Islet of Langerhans (tissue), 1 donor: ENCODE measurements around the gene PHKB.
A peak's percentile ranks its signal among the peaks of the same experiment; 100 is the strongest.

ENCODE experiments used
- FAIRE-seq: peaks from one replicate; lab custom pipeline; 2011; peaks lifted over from hg19 to GRCh38; lab: Jason Lieb, UNC

The PHKB gene

DNA sequence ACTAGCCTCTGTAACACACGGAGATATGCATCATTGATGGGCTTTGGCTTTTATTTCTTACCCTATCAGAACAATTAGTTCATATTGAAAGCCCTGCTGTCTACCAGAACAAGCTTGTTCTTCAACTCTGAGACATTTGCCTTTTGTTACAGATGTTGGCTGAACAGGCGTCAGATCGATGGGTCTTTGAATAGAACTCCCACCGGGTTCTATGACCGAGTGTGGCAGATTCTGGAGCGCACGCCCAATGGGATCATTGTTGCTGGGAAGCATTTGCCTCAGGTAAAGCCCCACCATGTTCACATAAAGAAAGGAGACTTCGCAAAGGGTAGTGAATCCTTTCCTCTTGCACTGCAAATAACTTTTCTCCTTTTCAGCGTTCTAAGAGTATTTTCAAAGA is 232.1 kb downstream of the PHKB start:
- FAIRE-seq, result no peak

DNA sequence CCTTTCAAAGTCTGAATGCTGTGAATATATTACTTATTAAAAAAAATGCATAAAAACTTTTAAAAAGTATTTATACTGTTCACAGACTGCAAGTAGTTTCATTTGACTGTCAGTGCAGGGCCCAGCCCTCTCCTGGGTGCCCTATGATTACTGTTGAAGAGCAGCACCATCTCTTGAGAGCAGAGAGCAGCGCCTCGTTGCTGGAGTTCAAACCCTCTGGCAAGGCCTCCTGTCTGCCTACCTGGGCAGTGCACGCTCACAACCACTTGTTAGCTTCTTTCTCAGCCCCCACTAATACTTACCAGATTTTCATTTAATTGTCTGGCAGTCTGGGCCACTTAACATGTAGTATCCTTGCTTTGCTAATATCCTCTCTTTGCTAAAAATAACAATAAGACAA is 233.4 kb downstream of the PHKB start:
- FAIRE-seq, result no peak

DNA sequence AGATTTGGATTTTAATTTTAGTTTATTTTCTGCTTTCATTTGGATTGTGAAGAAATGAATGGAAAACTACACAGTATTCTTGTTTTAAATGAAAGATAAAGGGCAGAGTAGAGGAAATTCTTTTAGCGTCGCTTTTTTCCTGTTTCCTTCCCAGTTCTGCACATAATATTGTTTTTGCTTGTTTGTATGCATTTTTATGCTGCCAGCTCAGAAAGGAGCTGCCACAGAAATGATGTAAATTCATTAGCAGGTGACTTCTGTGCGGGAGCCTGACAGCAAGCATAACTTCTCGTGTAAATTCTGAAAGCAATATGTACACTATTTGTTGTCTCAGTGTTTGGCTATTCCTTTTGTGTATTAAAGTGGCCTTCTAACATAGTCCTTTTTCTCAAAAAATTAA is 234.6 kb downstream of the PHKB start:
- no peak for FAIRE-seq

DNA sequence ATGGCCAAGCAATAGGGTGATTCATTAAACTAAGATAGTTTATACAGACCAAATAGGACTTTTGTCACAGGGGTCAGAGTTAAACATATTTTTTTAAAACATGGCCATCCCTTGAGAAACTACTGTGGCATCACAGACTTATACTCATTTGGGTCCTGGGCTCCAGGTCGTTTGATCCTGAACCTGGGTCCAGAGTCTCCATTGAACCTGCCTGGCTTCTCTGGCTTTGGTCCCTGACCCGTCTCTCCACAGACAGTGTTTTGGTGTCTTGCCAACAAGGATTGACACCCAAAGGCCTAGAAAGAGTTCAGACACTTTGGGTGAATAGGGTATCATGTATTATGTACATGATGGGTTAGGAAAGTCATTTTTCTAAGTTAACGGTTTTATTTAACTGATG is 236.7 kb downstream of the PHKB start:
- FAIRE-seq, result no peak

DNA sequence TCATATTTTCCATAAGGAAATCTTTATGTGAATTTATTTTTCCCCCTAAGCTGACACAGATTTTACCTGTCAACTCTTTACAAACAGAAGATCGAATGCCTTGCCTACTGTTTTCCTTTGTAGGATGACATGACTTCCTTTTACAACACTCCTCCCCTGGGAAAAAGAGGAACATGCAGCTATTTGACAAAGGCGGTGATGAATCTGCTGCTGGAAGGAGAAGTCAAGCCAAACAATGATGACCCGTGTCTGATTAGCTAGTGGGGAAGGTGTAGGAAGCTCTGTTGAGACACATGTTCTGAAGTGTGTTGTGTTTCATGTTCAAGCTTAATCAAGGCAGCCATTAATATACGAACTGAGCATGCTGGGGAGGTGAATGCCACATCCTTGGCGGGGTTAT is 238.0 kb downstream of the PHKB start:
- no peak for FAIRE-seq

DNA sequence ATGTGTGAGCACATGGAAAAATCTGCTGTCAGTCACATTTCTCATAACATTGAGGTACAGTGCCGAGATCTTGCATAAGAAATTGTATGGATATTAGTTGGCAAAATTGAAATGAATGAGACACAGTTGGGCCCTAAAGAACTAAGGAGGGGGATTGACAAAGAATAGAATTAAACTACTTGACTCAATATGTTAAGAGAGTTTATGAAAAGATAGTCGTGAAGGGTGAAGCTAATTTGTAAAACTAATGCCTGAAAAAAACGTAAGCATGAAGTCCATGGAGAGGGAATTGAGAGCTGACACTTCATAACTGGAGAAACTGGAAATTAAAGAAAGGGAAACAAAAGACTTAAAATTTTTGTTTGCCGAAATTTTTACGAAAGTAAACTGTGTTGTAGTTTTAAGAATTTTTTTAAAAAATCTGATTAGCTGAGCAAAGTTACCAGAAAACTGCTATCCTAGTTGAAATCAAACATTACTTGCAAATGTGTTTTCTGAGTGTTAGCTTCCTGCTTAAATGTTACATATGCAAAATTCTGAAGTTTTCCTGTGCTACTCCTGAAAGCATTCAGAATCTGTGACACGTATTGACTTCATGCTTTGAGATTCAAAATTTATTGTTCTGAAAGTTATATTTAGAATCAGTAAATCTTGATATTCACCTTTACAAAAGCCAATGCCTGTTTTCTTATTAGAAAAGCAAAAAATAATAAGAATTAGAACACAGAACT is 239.9 kb downstream of the PHKB start:
- FAIRE-seq, result no peak

DNA sequence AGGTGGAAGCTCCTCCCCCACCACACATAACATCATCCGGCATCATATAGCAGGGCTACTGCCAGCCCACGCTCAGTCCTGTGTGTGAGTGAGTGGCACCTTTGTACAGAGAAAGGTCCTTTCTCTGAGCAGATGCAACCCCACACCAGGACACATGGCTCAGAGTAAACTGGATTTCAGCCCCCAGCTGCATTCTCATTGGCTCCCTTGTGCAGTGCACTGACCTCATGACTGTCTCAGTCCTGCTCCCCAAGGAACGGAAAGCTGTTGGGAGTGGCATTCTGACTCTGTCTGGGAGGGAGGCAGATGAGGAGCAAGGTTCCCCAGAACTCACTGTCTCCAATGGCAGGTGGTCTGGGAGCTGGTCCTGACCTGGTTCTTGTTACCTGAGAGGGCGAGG is 244.1 kb downstream of the PHKB start:
- FAIRE-seq, result no peak

DNA sequence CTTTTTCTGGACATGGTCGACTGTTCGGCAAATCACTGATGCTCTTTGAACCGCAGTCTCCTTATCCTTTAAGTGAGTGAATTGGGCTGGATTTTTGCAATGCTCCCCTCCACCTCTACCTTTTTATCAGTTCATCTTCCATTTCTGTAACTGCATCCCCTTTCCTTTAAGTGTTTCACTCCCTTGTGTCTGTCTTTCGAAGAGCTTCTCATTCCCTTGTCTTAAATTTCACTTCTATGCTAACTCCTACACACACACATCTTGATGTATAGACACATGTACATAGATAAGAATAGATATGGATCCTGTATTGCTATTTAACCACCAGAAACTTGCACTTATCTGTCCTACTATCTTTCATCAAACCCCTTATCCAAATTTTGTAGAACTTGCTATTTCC is 250.7 kb downstream of the PHKB start:
- FAIRE-seq, result no peak

DNA sequence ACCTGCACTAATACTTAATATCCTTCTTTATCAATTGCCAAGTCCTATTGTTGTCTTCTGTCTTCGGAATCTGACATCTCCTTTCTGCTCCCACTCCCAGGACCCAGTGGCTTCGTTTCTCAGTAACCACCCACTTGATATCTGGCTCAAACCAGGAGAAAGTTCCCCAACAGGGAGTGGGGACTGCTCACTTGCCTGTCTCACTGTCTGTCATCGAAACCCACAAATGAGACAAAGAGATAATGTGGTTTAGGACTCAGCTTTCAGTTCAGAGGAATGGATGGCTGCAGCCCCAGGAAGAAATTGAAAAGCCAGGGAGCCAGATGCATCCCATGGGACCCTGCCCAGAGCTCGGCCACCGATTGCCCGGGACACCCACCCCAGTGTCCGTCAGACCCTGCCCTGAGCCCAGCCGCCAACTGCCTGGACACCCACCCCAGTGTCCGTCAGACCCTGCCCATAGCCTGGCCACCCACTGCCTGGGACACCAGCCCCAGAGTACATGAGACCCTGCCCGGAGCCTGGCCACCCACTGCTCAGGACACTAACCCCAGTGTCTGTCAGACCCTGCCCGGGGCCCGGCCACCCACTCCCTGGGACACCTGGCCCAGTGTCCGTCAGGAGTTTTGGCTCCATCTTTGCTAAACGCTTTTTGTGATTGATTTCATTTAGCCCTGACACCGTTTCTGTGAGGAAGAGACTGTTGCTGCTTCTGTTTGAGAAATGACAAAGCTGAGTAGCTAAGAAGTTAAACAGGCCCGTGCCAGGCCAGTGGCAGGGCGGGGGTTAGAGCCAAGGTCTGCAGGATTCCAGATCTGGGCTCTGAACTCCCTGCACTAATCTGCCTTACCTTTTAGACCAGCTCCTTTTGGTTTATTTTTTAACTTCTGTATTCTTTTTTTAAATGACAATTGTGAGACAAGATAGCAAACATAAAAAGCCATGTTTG is 251.4 kb downstream of the PHKB start:
- FAIRE-seq, result no peak

DNA sequence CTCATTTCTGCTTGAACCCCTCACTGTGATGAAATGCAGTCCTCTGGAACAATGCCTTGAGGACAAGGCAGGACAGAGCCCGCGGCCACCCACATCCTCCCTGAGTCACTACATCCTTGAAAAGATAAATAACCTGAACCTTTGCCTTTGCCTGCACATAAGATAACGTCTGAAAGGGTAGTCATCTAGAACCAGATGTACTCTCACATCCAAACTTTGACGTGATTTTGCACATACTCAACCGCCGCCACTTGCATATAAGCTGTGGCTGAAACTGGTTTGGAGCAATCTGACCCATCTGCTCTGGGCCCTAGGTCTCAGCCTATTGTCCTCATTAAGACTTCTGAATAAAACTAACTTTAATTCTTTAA is 252.1 kb downstream of the PHKB start:
- FAIRE-seq, result no peak

DNA sequence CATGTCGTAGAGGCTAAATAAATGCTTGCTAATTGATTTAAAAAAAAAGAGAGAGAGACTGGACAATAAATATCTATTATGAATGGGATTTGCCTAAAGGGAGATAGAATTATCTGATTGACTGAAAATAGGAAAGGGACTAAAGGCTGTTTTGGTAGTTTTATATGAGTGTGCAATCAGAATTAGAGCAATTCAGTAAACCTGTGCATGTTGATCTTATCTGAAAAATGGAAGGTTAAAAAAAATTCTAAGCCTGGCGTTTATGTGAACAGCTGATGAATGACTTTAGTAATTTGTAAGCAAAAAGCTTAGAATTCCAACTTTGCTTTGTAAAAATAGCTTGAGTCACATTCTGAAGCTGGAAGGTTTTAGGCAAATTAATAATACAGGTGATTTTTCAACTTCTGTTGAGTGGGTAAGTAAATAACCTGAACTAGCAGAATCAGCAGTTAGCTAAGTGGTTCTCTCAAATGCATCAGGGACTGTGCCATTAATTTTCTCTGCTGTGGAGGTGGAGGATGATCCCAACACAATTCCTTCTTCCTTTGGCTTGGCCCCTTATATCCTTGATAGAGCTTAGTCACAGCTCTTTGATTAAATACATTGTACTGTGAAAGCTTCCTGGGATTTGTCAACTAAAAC is 254.4 kb downstream of the PHKB start:
- FAIRE-seq, result peak; percentile 77

DNA sequence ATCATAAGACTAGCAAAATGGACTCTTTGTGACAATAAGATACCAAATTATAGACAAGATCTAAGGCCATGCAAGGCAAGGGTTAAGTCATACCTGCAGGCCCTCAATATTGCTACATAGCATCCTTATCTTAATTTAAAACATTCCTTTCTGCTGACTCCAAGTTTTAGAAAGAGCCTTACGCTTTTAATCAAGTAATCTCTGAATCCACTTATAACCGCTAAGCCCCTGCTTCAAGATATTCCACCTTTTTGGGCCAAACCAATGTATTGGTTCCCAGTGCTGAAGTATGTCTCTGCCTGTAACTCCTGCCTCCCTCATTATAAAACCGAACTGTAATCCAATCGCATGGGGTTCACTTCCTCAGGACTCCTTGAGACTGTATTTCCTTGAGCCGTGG is 255.4 kb downstream of the PHKB start:
- no peak for FAIRE-seq

DNA sequence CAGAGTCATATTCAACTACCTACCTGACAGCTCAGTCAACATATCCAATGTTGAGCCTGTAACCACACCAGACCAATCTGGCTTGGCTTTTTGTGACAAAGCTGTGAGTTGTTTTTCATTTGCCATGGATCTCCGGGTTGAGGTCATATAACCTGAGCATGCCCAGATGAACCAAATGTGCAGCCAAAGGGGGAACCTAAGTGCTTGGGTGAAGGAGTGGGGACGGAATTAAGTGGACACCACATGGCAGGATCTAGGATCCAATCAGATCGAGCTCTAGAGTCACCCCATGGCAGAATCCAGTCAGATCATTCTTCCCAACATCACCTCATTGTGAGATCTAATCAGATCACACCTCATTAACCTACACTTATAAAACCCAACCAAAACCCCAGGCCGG is 258.6 kb downstream of the PHKB start:
- no peak for FAIRE-seq

DNA sequence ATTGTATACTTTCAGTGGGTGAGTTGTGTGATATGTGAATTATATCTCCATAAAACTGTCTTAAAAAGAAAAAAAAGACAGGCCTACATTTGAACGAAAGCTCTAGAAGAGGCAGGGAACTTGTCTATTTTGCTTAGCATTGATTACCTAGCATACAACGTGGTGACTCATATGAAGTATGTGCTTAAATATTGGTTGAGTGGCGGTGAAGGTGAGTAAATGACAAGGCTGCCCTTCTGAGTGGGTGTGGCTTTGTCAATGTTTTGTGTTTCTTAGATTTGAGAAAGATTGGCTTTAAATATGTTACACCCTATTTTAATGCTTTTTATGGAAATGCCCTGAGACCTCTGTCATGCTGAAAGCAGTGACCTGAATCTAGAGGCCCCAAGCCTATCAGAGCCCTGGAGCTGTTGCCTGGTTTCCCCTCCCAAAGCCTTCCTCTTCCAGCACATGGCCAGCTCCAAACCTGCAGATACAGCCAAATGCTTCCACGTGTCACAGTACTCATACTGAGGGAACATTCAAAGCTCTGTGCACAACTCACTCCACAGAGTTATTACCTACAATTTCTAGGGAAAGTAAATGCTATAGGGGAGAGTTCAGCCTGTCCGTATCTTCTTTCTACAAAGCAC is 260.0 kb downstream of the PHKB start:
- FAIRE-seq, result no peak

DNA sequence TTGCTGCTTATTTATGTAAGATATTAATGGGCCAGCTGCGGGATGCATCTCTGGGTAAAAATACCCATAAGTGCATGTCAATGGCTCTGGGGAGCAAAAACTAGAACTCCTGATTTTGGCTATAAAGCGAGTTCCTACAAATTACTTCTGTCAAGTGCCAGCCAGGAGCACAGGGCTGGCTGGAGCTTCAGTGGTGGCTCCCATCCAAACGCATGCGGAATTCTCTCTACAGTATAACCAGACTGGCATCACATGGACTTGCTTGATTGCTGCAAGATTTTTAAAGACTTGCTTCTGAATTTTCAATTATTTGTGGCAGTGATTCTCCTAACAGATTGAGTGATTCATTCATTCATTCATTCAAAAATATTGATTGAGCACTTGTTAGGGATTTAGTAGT is 260.9 kb downstream of the PHKB start:
- no peak for FAIRE-seq

DNA sequence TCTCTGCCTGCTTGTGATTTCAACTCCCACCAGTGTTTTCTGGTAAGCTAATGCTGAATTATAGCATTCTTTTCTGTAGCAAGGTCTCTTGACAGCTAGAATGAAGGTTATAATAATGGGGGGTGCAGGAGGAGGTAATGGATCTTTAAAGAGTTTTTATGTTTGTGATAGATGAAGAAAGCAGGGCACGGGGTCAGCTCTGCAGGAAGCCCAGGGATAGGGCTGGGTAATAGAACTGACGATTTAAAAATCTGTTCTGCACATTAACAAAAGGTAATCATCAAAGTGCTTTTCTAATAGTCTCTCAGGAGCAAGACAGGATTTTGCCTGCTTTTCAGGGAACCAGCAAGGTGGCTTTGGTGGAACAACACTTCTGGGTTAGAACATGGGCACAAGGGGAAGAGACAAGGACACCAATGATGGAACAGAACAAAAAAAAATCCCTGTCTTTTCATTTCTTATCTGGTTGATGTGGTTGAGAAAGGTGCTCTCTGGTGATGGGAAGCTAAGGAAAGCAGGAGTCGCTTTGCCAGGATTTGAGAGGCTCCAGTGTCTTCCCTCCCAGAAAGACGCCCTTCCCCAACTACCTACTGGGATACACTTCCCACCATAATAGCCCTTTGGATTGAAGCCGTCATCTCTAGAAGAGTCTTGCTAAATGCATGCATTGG is 263.1 kb downstream of the PHKB start:
- FAIRE-seq, result no peak

DNA sequence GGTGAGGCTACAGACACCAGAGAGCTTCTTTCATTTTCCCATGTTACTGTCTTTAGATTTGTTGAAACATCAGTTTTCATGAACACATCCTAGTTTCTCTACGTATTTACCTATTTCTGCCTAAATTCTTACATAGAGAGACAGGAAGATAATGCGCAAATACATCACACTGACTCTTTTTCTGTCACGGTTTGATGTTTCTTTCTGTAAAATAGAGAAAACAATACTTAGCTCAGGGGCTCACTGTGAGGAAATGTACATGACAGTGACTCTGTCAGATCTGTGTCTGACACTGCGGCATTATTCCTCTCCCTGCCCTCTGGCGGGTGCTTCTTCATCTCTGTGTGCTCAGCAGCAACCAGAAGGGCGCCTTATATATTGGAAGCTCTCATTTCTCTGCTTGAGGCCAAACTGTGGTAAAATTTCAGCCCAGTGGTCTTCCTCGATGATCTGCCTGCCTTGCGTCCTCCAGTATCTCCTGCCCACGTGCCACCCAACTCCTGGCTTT is 264.1 kb downstream of the PHKB start:
- no peak for FAIRE-seq

DNA sequence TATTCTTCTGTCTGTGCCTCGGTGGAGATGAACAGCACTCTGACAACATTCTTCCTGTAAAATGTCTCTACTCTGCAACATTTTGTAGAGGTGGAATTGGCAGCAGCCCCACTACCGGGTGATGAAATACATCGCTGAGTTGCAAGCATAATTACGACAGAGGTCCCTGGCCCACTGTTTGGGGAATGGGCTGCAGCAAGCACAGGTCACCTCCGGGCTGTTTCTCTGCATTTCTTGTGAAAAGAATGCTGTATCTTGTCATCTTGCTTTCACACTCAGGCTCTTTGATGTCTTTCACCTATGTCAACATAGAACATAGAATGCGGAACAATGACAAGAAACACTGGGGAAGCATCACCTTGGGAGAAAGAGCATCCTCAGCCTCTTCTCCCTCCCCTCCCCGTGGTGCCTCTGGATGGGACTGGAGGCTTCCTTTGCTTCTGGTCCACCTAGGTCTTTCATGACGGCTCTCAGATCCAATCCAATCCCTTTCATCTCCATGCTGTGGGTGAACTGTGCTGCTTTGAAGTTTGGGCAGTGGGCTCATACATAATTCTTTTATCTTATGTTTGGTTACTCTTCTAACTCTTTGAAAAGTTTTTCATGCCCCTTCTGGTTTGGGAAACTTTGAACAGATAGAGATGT is 265.0 kb downstream of the PHKB start:
- no peak for FAIRE-seq

DNA sequence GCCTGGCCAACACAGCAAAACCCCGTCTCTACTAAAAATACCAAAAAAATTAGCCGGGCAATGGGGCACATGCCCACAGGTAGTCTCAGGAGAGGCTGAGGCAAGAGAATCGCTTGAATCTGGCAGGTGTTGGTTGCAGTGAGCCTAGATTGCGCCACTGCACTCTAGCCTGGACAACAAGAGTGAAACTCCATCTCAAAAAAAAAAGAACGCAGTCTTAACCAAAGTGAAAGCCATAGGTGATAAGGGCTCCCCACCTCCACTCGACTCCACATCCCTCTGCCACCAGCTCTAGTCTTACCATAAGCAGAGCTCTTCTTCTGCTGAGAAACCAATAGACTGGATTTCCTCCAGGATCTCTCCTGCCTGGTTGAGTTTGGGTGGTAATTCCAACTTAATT is 266.0 kb downstream of the PHKB start:
- FAIRE-seq, result no peak

DNA sequence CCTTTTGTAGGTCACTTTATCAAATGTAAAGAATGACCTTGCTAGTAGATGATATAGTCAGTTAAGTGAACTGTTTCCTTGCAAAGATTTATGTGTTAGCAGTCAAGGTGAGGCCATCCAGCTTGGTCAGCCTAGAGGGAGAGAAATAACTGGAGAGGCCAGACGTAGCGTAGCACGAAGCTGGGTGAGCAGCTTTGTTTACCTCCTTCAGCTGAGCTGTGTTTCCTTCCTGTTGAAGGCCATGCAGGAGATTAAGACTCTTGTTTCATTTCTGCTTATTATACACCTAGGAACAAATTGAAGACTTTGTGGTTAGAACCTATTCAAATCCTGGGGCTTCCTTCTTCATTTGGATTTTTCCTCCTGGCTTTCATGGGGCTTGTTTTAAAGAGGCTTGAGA is 267.1 kb downstream of the PHKB start:
- no peak for FAIRE-seq

DNA sequence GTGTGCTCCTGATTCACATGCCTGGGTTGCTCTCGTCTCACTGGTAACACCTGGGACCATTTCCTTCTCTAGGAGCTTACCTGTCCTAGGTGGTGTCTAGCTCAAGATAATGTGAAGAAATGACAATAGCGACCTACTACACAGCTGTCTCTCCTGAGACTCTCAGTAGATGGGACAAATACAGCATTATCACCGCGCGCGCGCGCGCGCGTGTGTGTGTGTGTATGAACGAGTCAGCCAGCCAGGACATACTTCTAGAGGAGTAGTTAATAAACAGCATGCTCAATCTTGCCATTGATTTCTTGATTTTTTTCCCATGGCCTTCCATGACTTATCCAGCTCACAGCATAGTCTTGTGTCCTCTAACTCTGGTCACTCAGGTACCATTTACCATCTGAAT is 268.6 kb downstream of the PHKB start:
- no peak for FAIRE-seq

DNA sequence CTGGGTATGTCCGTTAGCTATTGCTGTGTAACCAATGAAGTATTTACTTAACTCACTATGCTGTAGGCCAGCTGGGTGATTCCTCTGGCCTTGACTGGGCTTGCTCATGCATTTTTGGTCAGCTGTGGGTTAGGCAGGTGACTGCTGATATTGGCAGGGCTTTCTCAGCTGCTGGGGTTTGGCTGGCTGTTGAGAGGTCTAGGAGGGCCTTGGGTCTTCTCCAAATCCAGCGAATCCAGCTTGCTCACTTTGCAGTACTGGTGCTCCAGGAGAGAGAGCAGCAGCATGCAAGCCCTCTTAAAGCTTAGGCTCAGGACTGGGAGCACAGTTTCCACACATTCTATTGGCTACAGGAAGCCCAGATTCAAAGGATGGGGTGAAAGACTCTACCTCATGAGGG is 270.1 kb downstream of the PHKB start:
- no peak for FAIRE-seq
